Measurements from ENCODE around the gene FLT3. TPM values are rescaled to one million over a fixed set of nuclear protein-coding genes. Genes with fewer than 3 reads are reported as not detected.

Gene FLT3
- total and polyA plus RNA-seq, 11 donors: 0.09 to 0.48 (median 0.21) TPM; not detected in 2

DNA sequence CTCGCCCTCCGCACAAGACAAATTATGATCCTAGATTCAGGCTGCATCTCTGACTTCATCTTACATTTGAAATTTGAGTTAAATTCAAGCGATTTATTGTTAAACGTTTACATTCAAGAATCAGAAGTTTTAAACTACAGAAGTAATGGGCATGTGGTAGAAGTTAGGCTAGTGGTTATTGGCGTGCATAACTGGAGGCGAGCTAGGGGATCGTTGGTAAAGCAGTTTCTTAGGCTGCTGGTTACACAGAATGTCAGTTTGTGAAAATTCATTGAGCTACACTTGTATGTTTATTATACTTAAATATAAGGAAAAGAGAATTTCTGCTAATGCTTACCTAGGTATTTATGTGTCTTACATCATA lies 130.5 kb downstream of the FLT3 start:
- Histone ChIP-seq H3K36me3 (no peaks in the 10 kb centered on the region), H3K27ac (no peak overlapping the region), H3K9me3 (no peaks in the 10 kb centered on the region), H3K27me3 (peaks cover 74 to 100% (median 98%) of the 10 kb centered on the region in 9 donors), H3K4me1 (peaks cover 0 to 27% (median 7%) of the 10 kb centered on the region in 12 donors), H3K4me3 (no peak overlapping the region)
- no peak for DNase-seq
- intact Hi-C loops (cut with DNase I): loop anchor here in 1 of 10 donors (5.0 kb wide), 1 partner anchor 48 kb away; no protein-coding TSS in a partner anchor
- 6 to 12% (median 10%) methylated on average over 7 of the region's 7 CpGs for WGBS, 4 donors
- ATAC-seq: no peak
- TF ChIP-seq, protein P1, sequence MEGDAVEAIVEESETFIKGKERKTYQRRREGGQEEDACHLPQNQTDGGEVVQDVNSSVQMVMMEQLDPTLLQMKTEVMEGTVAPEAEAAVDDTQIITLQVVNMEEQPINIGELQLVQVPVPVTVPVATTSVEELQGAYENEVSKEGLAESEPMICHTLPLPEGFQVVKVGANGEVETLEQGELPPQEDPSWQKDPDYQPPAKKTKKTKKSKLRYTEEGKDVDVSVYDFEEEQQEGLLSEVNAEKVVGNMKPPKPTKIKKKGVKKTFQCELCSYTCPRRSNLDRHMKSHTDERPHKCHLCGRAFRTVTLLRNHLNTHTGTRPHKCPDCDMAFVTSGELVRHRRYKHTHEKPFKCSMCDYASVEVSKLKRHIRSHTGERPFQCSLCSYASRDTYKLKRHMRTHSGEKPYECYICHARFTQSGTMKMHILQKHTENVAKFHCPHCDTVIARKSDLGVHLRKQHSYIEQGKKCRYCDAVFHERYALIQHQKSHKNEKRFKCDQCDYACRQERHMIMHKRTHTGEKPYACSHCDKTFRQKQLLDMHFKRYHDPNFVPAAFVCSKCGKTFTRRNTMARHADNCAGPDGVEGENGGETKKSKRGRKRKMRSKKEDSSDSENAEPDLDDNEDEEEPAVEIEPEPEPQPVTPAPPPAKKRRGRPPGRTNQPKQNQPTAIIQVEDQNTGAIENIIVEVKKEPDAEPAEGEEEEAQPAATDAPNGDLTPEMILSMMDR (IDR thresholded peaks at IDR 0.05): no peak
- no peak for TF ChIP-seq POLR2A (IDR thresholded peaks at IDR 0.05)

DNA sequence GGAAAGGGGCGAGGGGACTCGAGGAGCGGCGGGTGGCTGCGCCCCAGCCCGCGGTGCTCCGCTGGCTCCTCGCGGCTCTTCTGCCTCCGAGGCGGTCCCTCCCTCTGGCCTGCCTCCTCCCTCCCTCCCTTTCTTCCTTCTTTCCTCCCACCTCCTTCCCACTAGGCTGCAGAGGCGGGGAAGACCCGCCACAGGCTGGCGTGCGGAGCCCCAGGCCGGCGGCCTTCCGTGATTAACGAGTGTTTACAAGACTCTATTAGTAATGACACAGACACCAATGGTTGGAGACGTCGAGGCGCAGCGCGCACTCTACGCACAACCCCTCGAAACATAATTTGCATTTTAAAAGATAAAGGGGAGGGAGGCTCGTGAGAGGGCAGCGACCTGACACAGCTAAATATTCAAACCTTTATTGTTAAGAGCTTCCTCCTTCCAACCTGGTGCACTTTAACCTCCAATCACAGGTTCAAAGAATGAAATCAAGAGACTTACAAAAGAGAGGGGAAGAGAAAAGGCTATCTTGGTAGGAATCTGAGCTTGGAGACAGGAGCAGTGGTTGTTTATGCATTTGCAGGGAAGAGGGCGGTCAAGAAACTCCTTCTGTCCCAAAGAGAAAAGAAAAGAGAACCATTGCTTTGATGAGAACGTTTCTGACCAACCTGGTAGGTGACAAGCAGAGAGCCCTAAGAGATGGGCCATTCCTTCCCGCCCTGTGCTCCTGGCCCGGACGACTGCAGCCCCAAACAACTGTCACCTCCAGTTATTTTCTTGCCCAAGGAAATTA lies 131.1 kb downstream of the FLT3 start, which contains the start of gene CDX2:
Gene CDX2 (minus strand): TSS at position 234 of the 784 bp plus-strand sequence. CDS start 309 bp downstream, outside the sequence.
- intact Hi-C loops (cut with DNase I): loop anchor here in 1 of 10 donors (5.0 kb wide), 1 partner anchor 47 kb away; no protein-coding TSS in a partner anchor
- ATAC-seq: no peak
- 3 to 5% (median 4%) methylated on average over 29 to 34 of the region's 34 CpGs for WGBS, 4 donors
- H3K9me3 ChIP-seq: no peaks in the 10 kb centered on the region
- H3K4me3 ChIP-seq: no peak within 1 kb of the TSS
- H3K4me1 ChIP-seq: peaks cover 0 to 27% (median 7%) of the 10 kb centered on the region in 12 donors
- H3K36me3 ChIP-seq: no peaks in the 10 kb centered on the region
- no peak for TF ChIP-seq POLR2A (IDR thresholded peaks at IDR 0.05)
- TF ChIP-seq, protein P1 (IDR thresholded peaks at IDR 0.05): no peak
- DNase-seq: no peak
- peaks cover 78 to 100% (median 98%) of the 10 kb centered on the region in 9 donors for H3K27me3 ChIP-seq
- no peak within 1 kb of the TSS for H3K27ac ChIP-seq

GRCh38 chr13:27968316-27969081 lies 131.9 kb downstream of the FLT3 start:
- intact Hi-C loops (cut with DNase I): loop anchor here in 1 of 10 donors (5.0 kb wide), 1 partner anchor 46 kb away; no protein-coding TSS in a partner anchor
- DNase-seq (no peak), ATAC-seq (no peak)
- TF ChIP-seq POLR2A (IDR thresholded peaks at IDR 0.05): no peak
- TF ChIP-seq, protein P1 (IDR thresholded peaks at IDR 0.05): no peak
- Histone ChIP-seq H3K27me3 (peaks cover 77 to 100% (median 95%) of the 10 kb centered on the region in 9 donors), H3K9me3 (no peaks in the 10 kb centered on the region), H3K27ac (no peak overlapping the region), H3K36me3 (no peaks in the 10 kb centered on the region), H3K4me1 (peaks cover 0 to 27% (median 7%) of the 10 kb centered on the region in 12 donors), H3K4me3 (no peak overlapping the region)
- WGBS, 4 donors: 1 to 3% (median 2%) methylated on average over 36 to 86 of the region's 86 CpGs

Measured in heart left ventricle (tissue), 16 donors.